ENCODE data around the gene HMCN2.

Gene HMCN2

GRCh38 chr9:130373679-130374325, 108.2 kb downstream of the HMCN2 start:
- no peak for DNase-seq (ENCODE audit: low read depth)
- no peak overlapping the region for H3K4me3 ChIP-seq (ENCODE audit: low read length)
- TF ChIP-seq CTCF (conservative IDR thresholded peaks at IDR 0.05; ENCODE audit: low read depth, low read length): no peak

- no peak overlapping the region for H3K4me3 ChIP-seq (ENCODE audit: low read length)
- DNase-seq (ENCODE audit: low read depth): no peak
- no peak for TF ChIP-seq CTCF (conservative IDR thresholded peaks at IDR 0.05; ENCODE audit: low read depth, low read length)
Observed at GRCh38 chr9:130377612-130378011, 112.1 kb downstream of the HMCN2 start.

- no peak for TF ChIP-seq CTCF (conservative IDR thresholded peaks at IDR 0.05; ENCODE audit: low read depth, low read length)
- H3K4me3 ChIP-seq (ENCODE audit: low read length): no peak overlapping the region
- DNase-seq (ENCODE audit: low read depth): no peak
Observed at GRCh38 chr9:130378875-130379648, 113.5 kb downstream of the HMCN2 start.

GRCh38 chr9:130379649-130379970, 114.0 kb downstream of the HMCN2 start:
- no peak for TF ChIP-seq CTCF (conservative IDR thresholded peaks at IDR 0.05; ENCODE audit: low read depth, low read length)

GRCh38 chr9:130380920-130381469, 115.4 kb downstream of the HMCN2 start:
- TF ChIP-seq CTCF (conservative IDR thresholded peaks at IDR 0.05; ENCODE audit: low read depth, low read length): no peak

More at GRCh38 chr9:130379649-130379970, 114.0 kb downstream of the HMCN2 start:
- no peak for DNase-seq (ENCODE audit: low read depth)
- H3K4me3 ChIP-seq (ENCODE audit: low read length): no peak overlapping the region

GRCh38 chr9:130381660-130382059, 116.1 kb downstream of the HMCN2 start:
- TF ChIP-seq CTCF (conservative IDR thresholded peaks at IDR 0.05; ENCODE audit: low read depth, low read length): no peak
- DNase-seq (ENCODE audit: low read depth): no peak
- no peak overlapping the region for H3K4me3 ChIP-seq (ENCODE audit: low read length)

More at GRCh38 chr9:130380920-130381469, 115.4 kb downstream of the HMCN2 start:
- no peak for DNase-seq (ENCODE audit: low read depth)
- no peak overlapping the region for H3K4me3 ChIP-seq (ENCODE audit: low read length)

All from retinal pigment epithelial cell (primary cell).